CD4-positive, alpha-beta T cell treated with Interleukin-15 for 1 hour (primary cell): ENCODE results near the gene TEDC2.

ENCODE experiments used
- DNase-seq: peaks from one replicate; pipeline ENCODE4 v3.0.0-alpha.2; 2020

Gene TEDC2

DNA sequence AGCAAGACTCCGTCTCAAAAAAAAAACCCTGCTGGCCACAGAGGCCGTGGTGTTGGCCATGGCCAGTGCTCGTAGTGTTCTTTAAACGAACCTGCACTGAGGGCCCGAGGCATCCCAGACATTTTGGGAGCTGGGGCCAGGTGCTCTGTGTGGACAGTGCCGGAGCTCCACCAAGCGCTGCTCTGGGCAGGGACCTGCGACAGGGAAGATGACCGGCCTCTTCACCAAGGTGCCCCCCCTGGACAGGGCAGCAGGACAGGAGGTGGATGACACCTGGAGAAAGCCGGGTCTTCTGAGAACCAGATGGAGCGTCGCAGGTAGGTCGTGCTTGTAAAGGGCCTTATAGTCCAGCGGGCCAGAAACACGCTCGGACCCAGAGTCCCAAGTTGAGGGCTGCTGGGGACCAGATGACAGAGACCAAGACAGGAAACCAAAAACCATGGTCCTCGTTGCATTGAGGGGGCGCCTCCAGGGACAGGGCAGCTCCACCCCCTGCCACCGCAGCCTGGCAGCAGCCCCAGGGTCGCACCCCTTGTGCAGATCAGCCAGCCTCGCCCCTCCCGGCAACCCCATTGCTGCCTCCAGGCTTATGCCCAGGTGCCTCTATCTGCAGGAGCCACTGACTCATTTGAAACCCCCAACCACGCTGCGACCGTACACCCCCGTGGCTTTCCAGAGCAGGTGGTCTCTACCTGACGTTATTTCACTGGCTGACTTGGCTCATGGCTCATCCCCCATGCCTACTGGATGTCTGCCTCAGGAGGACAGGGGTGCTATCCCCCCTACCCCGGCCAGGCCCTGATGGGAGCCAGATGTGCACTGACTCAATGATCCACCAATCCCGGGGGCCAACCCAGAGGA is 7.0 kb downstream of the TEDC2 start:
- no peak for DNase-seq

DNA sequence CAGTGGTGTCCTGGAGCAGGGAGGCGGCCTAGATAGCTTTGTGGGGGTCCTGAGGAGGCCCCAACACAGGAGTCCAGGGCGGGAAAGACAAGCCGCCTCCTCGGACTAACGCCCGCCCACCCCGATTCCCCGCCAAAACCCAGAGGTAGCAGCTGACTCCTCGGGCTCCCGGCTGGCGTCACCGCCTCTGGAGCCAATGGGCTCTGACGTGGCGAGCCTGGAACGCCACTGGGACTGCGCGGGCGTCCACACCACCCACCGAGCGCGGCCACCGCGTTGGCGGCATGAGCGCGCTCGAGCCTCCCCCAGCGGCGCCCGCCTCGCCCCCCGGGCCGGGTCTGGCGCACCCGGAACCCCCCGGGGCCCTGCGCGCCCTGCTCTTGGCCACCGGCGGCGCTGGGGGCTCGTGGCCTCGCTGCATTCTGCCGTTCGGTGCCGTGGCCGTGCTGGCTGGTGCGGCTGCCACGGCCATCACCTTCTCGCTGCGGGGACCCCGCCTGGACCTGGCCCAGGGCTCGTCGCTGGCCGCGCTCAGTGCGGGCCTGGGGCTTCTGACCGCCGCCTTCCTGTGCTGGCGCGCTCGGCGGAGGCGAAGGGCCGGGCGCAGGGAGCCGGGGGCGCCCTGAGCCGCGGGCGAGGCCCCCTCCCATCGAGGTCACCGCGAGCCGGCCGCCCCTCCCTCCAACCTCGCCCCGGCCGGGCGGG is 7.8 kb downstream of the TEDC2 start:
- no peak for DNase-seq

DNA sequence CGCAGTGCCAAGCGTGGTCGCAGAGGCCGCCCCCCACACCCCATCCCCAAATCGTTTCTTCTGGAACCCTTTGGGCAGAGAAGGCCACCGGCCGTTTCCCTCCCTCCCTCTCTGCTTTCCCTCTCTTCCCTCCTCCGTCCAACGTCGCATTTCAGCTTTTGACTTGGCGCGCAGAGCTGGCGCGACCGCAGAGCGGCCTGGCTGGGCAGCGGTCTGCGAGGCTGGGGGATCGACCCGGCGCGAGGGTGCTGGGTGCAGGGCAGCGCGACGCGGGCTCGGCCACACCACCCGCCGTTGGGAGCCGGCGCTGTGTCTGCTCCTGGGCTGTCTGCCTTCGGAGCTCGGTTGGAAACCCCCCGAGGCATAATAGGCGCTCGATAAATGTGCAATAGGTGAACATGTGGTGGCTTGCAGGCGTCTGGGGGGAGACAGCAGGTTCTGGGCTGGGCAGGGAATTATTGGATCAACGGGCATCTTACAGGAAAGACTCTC is 8.4 kb downstream of the TEDC2 start:
- DNase-seq = no peak

DNA sequence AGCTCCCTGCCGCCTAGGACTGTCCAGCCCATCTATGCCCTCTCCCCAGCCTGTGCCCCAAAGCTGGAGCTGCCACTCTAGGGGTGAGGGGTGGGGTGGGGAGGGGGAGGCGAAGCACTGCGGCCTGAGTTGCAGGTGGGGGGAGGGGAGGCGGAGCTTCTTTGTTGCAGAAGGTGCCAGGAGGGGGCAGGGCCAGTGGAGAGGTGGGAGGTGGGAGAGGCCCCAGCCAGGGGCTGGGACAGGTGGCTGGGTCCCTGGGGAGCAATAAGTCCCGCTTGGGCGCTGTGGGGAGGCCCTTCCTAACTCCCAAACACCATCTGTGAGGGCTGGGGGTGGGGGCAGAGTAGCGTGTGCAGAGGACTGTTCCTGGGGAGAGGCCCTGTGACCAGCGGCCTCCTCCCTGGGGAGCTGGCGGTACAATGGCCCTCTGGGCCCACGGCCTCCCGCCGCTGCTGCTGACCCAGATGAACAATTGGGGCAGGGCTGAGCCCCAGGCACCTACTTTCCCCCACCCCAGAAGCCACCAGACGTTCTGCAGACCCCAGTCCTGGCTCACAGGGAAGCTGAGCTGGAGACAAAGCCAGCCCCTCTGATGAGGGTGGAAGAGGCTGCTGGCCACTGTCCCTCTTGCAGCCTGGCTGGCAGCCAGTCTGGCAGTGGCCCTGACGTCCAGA is 9.0 kb downstream of the TEDC2 start:
- peak; percentile 38 for DNase-seq

DNA sequence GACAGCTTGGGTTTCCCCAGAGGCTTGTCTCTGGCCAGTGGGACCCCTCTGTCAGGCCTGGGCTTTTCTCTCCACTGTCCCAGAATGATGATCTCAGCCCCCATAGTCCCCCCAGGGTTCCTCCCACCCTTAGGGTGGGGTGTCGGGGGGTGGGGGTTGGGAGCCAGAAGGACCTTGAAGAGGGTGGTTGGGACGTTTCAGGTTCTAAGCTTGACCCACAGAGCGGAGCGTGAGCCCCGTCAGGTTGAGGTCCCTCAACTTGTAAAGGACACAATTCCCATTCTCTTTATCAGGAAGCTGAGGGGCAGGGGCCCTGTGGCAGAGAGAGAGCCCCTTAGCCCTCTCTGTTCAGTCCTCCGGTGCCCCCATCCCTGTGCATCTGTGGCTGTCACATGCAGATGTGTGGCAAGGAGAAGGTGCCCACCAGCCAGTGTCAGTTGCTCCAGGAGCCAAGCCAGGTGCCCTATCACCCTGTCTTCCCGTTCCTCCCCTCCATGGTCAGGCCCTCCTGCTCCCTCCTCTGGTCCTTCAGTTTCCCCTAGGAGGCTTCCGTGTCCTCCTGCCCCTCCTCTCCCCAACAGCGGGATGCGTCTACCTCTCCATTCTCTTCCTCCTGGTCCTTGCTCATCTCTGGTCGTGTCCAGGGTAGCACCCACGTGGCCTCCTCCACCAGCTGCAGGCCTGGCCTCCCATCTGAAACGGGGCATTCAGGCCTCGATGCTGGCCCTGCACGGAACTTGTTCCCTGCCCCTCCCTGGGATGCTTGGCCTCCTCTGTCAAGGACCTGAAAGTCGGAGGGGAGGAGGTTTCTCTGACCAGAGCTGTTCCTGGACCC is 9.7 kb downstream of the TEDC2 start:
- DNase-seq = no peak

DNA sequence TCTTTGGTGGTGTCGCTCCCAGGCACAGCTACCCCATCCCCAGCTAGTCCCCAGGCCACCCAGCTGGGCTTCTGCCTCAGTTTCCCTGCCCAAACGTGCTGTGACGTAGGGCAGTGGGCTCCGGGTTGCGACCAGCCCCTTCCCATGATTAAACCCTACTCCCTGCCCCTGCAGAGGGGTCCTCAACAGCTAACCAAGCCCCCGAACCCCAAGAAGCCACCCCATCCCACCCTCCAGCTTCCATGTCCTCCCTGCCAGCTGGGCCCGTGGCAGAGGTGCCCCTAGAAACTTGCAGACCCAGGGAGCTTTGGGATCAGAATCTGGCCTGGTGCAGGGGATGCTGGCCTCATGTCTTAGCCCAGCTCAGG is 10.3 kb downstream of the TEDC2 start:
- no peak for DNase-seq

DNA sequence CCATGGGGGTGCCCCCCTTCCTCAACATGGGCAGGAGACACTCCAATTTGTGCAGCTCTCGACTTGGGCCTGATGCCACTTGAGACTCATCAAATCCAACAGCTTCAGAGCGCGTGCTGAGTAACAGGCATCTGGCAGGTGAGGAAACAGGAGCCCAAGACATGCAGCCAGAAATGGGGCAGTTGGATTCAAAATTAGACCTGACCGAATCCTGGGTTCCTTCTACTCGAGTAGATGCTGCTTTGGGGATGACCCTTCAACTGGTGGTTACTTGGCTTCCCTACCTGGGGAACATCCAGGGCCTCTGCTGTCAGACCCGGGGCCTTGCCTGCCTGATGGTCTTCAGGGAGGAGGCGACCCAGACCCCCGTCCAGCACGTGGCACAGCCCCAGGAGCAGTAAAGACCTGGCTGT is 10.7 kb downstream of the TEDC2 start:
- DNase-seq = no peak

DNA sequence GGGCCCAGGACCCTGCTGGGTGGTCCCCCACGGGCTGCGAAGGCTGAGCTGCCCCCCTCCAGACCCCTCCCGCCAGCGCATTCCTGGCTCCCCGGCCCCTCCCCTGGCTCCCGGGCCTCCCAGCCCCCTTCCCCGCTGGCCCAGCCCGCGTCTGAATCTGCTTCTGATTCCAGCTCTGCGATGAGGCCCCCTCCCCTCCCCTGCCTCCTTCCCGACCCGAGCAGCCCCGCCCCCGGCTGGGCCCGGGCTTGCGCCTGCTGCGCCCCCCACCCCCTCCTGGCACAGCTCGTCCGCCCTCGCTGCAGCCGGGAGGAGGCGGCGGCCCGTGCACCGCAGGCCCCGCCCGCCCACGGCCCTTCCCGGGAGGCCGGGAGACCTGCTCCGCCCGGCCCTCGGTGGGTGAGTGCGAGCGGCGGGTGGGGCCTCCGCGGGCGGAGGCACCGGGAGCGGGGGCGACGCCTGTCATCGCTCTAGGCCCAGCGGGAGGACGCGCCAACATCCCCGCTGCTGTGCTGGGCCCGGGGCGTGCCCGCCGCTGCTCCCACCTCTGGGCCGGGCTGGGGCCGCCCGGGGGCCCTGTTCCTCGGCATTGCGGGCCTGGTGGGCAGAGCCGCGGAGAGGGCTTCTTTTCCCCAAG is 11.2 kb downstream of the TEDC2 start, which contains the start of gene NTN3:
Gene NTN3 (plus strand): TSS at position 282 of the 637 bp plus-strand sequence. CDS start 405 bp downstream, outside the sequence.
- no peak for DNase-seq

DNA sequence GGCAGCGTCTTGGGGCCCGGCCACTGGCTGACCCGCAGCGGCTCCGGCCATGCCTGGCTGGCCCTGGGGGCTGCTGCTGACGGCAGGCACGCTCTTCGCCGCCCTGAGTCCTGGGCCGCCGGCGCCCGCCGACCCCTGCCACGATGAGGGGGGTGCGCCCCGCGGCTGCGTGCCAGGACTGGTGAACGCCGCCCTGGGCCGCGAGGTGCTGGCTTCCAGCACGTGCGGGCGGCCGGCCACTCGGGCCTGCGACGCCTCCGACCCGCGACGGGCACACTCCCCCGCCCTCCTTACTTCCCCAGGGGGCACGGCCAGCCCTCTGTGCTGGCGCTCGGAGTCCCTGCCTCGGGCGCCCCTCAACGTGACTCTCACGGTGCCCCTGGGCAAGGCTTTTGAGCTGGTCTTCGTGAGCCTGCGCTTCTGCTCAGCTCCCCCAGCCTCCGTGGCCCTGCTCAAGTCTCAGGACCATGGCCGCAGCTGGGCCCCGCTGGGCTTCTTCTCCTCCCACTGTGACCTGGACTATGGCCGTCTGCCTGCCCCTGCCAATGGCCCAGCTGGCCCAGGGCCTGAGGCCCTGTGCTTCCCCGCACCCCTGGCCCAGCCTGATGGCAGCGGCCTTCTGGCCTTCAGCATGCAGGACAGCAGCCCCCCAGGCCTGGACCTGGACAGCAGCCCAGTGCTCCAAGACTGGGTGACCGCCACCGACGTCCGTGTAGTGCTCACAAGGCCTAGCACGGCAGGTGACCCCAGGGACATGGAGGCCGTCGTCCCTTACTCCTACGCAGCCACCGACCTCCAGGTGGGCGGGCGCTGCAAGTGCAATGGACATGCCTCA is 12.0 kb downstream of the TEDC2 start:
- DNase-seq = no peak

DNA sequence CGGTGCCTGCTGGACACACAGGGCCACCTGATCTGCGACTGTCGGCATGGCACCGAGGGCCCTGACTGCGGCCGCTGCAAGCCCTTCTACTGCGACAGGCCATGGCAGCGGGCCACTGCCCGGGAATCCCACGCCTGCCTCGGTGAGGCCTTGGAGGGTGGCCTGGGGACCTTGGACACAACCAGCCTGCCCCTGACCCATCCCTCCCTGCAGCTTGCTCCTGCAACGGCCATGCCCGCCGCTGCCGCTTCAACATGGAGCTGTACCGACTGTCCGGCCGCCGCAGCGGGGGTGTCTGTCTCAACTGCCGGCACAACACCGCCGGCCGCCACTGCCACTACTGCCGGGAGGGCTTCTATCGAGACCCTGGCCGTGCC is 12.6 kb downstream of the TEDC2 start:
- DNase-seq = no peak

DNA sequence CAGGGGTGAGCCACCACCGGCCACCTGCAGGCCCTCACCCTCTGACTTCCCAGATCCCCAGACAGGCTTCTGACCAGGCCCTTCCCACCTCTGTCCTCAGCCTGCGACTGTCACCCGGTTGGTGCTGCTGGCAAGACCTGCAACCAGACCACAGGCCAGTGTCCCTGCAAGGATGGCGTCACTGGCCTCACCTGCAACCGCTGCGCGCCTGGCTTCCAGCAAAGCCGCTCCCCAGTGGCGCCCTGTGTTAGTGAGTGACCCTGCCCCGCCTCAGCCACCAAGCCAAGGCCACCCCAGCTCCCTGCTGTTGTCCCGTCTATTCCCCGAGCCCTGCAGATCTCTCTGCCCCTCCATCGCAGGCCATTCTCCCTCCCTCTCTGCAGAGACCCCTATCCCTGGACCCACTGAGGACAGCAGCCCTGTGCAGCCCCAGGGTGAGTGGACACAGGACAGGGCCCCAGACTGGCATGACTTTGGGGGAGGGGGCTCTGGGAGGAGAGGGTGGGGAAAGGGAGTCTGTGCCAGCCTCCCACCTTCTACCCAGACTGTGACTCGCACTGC is 13.1 kb downstream of the TEDC2 start:
- no peak for DNase-seq

DNA sequence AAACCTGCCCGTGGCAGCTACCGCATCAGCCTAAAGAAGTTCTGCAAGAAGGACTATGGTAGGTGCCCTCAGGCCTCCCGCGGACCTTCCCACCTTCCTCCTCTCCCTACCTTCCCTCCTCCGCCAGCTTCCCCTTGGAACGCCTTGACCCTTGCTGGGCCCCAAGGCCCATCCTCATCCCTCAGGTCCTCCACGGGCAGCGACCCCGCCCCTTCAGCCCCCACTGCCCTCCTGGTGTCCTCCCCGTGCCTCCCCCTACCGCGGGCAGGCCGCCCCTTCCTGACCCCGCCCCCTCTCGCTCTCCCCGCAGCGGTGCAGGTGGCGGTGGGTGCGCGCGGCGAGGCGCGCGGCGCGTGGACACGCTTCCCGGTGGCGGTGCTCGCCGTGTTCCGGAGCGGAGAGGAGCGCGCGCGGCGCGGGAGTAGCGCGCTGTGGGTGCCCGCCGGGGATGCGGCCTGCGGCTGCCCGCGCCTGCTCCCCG is 13.6 kb downstream of the TEDC2 start:
- no peak for DNase-seq

DNA sequence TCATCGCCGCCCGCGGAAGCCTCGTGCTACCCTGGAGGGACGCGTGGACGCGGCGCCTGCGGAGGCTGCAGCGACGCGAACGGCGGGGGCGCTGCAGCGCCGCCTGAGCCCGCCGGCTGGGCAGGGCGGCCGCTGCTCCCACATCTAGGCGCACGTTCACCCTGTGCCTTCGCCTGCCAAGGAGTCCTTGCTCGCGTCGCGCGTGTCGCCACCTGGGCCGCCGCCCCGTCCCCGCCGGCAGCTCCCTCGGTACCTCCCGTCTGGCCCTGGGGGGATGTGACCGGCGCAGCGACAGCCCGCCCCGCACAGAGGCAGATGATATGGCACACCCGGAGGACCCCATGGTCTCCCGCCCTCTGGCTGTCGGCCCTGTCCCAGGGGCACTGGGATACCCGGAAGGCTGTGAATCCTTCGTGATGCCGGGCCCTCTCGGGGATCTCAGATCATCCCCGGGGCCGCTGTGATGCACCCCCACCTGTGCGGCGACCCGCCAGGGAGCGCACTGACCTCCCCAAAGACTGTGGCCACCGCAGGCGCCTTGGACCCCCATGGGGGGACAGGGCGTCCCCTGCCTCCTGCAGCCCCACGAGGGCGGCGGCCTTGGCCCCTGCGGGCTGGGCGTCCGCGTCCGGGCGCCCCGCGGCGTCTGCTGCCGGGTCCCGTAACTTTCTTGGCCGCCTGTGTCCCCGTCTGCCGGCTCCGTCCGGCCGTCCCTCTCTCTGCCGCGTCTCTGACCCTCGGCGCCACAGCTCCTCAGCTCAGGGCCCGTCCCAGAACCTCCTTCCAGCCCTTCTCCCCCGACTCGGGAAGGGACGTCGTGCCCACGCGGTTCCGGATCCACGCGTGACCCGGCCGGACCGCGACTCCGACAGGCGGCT is 14.3 kb downstream of the TEDC2 start:
- DNase-seq = peak; percentile 65

DNA sequence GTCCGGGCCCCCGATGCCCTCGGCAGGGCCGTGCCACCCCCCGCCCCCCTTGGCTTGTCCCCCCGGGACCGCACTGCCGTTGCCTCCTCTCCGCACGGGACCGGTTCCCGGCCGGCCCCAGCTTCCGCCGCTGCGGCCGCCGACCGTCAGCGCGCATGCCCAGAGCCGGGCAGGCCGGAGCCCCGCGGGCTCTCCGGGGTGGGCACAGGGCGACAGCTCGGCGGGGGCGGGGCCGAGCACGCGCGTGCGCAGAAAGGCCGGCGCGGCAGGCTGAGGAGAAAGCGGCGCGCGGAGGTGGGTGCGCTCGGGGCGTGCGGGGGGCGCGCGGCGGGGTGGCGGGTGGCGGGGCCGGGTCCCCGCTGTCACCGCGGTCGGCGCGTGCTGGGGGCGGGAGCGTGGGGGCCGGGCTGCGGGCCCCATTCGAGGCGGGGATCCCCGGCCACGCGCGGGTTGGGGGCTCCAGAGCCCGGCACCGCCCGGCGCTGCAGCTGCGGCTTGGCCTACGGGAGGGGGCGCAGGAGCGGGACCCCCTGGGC is 15.0 kb downstream of the TEDC2 start, which contains the start of gene TBC1D24:
Gene TBC1D24 (plus strand): TSS at position 251 of the 536 bp plus-strand sequence. CDS start 21,022 bp downstream, outside the sequence.
- DNase-seq = peak; percentile 88

DNA sequence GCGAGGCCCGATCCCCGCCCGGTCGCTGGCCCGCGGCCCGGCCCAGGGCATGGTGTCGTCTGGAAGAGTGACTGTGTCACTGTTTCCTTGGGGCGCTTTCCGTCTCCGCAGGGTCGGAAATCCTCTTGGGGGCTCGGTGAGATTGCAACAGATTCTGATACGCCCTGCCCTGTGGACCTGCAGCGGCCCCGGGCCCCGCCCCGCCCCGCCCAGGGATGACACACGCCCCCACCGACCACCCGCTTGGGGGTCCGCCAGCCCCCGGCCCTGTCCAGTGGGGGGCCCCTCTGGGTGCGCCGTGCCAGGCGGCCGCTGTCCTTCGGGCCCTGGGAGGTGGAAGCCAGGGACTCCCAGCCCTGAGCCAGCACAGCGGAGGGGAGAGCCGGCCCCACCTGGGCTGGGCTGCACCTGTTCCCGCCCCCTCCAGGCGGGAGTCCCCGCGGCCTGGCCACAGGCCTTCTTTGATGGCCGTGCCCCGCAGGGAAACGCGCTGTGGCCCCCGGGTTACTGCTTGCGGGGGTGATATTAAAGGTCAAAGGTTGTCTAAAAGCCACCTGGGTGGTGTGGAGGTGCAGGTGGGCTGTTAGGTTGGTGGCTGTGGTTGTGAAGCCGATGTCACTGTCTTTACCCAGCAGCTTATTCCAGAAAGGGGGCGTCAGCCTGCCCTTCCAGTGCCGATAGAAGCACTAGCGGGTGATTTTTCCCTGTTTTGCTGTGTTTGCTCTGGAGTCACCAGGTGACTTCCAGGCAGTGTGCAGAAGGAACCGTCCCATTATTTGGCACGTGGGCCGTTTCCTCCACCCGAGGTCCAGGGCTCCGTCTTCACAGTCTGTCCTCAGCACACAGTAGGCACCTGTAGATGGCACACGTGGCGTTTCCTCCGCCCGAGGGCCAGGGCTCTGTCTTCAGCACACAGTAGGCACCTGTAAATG is 15.8 kb downstream of the TEDC2 start:
- no peak for DNase-seq

DNA sequence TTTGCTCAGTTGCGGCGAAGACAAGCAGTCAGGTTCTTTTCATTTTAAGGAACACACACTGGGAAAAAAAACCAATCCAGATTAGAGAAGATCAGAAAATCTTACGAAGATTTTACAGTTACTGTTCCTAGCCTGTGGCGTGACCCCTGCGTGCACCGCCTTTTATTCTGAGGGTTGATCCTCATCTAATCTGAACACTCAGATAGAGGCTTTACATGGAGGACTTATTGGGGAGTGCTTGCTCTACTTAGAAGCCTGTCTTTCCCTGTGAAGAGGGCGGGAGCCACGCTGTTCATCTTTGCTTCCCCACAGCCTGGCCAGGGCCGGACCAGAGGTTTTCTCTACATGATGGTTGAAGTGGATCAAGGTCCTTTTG is 16.4 kb downstream of the TEDC2 start:
- DNase-seq = no peak

DNA sequence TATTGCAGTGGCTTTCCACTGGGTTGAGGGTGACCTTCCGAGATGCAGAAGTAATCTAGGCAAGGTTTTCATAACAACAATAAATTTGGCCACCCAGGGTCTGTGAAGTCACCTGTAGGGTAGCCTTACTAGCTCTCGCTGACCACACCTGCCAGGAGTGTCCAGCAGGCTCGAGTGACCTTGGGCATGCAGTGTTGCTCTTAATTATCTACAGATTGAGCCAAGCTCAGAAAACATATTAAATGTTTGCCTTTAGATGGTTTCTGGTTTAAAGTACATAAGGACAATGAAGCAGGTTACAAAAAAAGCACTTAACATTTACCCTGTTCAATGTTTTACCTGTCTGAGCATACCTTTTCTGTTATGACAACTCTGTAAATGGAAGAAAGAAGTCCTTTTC is 16.8 kb downstream of the TEDC2 start:
- DNase-seq = no peak

DNA sequence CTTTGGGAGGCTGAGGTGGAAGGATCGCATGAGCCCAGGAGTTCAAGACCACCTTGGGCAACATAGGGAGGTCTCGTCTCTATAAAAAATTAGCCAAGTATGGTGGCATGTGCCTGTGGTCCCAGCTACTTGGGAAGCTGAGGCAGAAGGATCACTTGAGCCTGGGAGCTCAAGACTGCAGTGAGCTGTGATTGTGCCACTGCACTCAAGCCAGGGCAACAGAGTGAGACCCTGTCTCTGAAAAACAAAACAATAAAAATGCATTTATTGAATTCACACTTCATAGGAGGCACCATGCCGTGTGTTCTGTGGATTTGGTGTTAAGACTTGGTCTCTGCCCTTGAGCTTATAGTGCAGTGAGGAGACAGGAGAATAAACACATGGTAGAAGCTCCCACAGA is 17.4 kb downstream of the TEDC2 start:
- DNase-seq = no peak
